ENCODE results near the gene SRGAP3. TPM values are rescaled to one million over a fixed set of nuclear protein-coding genes. Genes with fewer than 3 reads are reported as not detected.
"Not testable (repeated sequence)": the region's sequence is repeated elsewhere in the genome, so short reads cannot be mapped to it uniquely, and the experiment has no call there.

The SRGAP3 gene
- total and polyA plus RNA-seq, 2 donors (not counting 1 experiment from before 2014, with no cell fraction given) = 1.4 to 1.5 TPM

- Mint-ChIP-seq H3K27ac (no peak overlapping the region), H3K27me3 (peaks cover 46% of the 10 kb centered on the region), H3K4me1 (no peaks in the 10 kb centered on the region), H3K4me3 (no peak overlapping the region), H3K9me3 (ENCODE audit: insufficient read depth) (no peaks in the 10 kb centered on the region)
- H3K27ac ChIP-seq (ENCODE audit: low read length in 2 of 2) = no peak overlapping the region
- no peak overlapping the region for H3K9ac ChIP-seq (ENCODE audit: low read length)
- ChIA-PET CTCF (no interaction called here), POLR2A (no interaction called here)
- WGBS (ENCODE audit: insufficient coverage) = 70% methylated on average over 6 of the region's 6 CpGs
- H3K4me1 ChIP-seq (ENCODE audit: control insufficient read depth in 2 of 2, insufficient read depth in 2 of 2, low read length in 2 of 2) = no peaks in the 10 kb centered on the region
- H3K36me3 ChIP-seq (replicated peaks in 1 of 2; ENCODE audit: control extremely low read depth in 1 of 2, control insufficient read depth in 1 of 2, extremely low read depth in 1 of 2, insufficient read depth in 2 of 2, low read length in 1 of 2) = no peaks in the 10 kb centered on the region
- TF ChIP-seq CTCF (IDR thresholded peaks at IDR 0.05) = no peak
- TF ChIP-seq EZH2 (IDR thresholded peaks at IDR 0.05; ENCODE audit: borderline replicate concordance, insufficient read depth, low read depth, low read length, poor library complexity, severe bottlenecking) = no peak
- ATAC-seq (ENCODE audit: low read depth) (no peak), DNase-seq (no peak)
- H3K27me3 ChIP-seq (replicated peaks in 1 of 4; ENCODE audit: control extremely low read depth in 1 of 4, control insufficient read depth in 3 of 4, insufficient read depth in 4 of 4, low read length in 3 of 4) = peaks cover 0 to 4% (median 0%) of the 10 kb centered on the region in 4 experiments
- no peaks in the 10 kb centered on the region for H3K79me2 ChIP-seq (ENCODE audit: control insufficient read depth, insufficient read depth, low read length)
- no peak overlapping the region for H2AFZ ChIP-seq (ENCODE audit: insufficient read depth, low read depth, low read length, poor library complexity, severe bottlenecking)
- no peaks in the 10 kb centered on the region for H3K9me3 ChIP-seq (ENCODE audit: control extremely low read depth in 1 of 3, control insufficient read depth in 2 of 3, insufficient read depth in 1 of 3, low read length in 2 of 3)
- H3K4me2 ChIP-seq (replicated peaks; ENCODE audit: low read depth, low read length, poor library complexity, severe bottlenecking) = no peak overlapping the region
- H4K20me1 ChIP-seq (ENCODE audit: control insufficient read depth, insufficient read depth, low read length, poor library complexity, severe bottlenecking) = no peaks in the 10 kb centered on the region
- intact Hi-C loops (cut with micrococcal nuclease) = no loop called here
- H3K4me3 ChIP-seq (ENCODE audit: control extremely low read depth in 1 of 5, extremely low read depth in 1 of 5, insufficient read depth in 1 of 5, low read depth in 2 of 5, low read length in 4 of 5) = no peak overlapping the region
Measured at GRCh38 chr3:9291821-9292410, 42.5 kb upstream of the SRGAP3 start.

GRCh38 chr3:9290566-9290965 is 41.1 kb upstream of the SRGAP3 start:
- no peaks in the 10 kb centered on the region for H3K4me1 ChIP-seq (ENCODE audit: control insufficient read depth in 2 of 2, insufficient read depth in 2 of 2, low read length in 2 of 2)
- no peak for DNase-seq
- no peaks in the 10 kb centered on the region for H3K79me2 ChIP-seq (ENCODE audit: control insufficient read depth, insufficient read depth, low read length)
- peaks cover 0 to 4% (median 0%) of the 10 kb centered on the region in 4 experiments for H3K27me3 ChIP-seq (replicated peaks in 1 of 4; ENCODE audit: control extremely low read depth in 1 of 4, control insufficient read depth in 3 of 4, insufficient read depth in 4 of 4, low read length in 3 of 4)
- Mint-ChIP-seq H3K27ac (no peak overlapping the region), H3K9me3 (ENCODE audit: insufficient read depth) (no peaks in the 10 kb centered on the region), H3K4me1 (no peaks in the 10 kb centered on the region), H3K4me3 (no peak overlapping the region), H3K27me3 (peaks cover 42% of the 10 kb centered on the region)
- H3K4me3 ChIP-seq (ENCODE audit: control extremely low read depth in 1 of 5, extremely low read depth in 1 of 5, insufficient read depth in 1 of 5, low read depth in 2 of 5, low read length in 4 of 5) = no peak overlapping the region
- WGBS (ENCODE audit: insufficient coverage) = no CpG with 5 or more reads among the region's 2 CpGs
- H2AFZ ChIP-seq (ENCODE audit: insufficient read depth, low read depth, low read length, poor library complexity, severe bottlenecking) = no peak overlapping the region
- no peak for TF ChIP-seq EZH2 (IDR thresholded peaks at IDR 0.05; ENCODE audit: borderline replicate concordance, insufficient read depth, low read depth, low read length, poor library complexity, severe bottlenecking)
- TF ChIP-seq CTCF (IDR thresholded peaks at IDR 0.05) = no peak
- no peak overlapping the region for H3K9ac ChIP-seq (ENCODE audit: low read length)
- no peaks in the 10 kb centered on the region for H4K20me1 ChIP-seq (ENCODE audit: control insufficient read depth, insufficient read depth, low read length, poor library complexity, severe bottlenecking)
- ChIA-PET POLR2A (no interaction called here), CTCF (no interaction called here)
- no peaks in the 10 kb centered on the region for H3K9me3 ChIP-seq (ENCODE audit: control extremely low read depth in 1 of 3, control insufficient read depth in 2 of 3, insufficient read depth in 1 of 3, low read length in 2 of 3)
- no peak overlapping the region for H3K27ac ChIP-seq (ENCODE audit: low read length in 2 of 2)
- no peaks in the 10 kb centered on the region for H3K36me3 ChIP-seq (replicated peaks in 1 of 2; ENCODE audit: control extremely low read depth in 1 of 2, control insufficient read depth in 1 of 2, extremely low read depth in 1 of 2, insufficient read depth in 2 of 2, low read length in 1 of 2)
- intact Hi-C loops (cut with micrococcal nuclease) = no loop called here
- H3K4me2 ChIP-seq (replicated peaks; ENCODE audit: low read depth, low read length, poor library complexity, severe bottlenecking) = no peak overlapping the region
- no peak for ATAC-seq (ENCODE audit: low read depth)

- ATAC-seq (ENCODE audit: low read depth); DNase-seq; CTCF ChIA-PET; H3K4me3 ChIP-seq (ENCODE audit: control extremely low read depth in 1 of 5, extremely low read depth in 1 of 5, insufficient read depth in 1 of 5, low read depth in 2 of 5, low read length in 4 of 5); H3K27ac ChIP-seq (ENCODE audit: low read length in 2 of 2); H2AFZ ChIP-seq (ENCODE audit: insufficient read depth, low read depth, low read length, poor library complexity, severe bottlenecking); POLR2A ChIA-PET; H3K4me1 Mint-ChIP-seq; H3K27me3 Mint-ChIP-seq; H3K4me3 Mint-ChIP-seq; H3K9me3 ChIP-seq (ENCODE audit: control extremely low read depth in 1 of 3, control insufficient read depth in 2 of 3, insufficient read depth in 1 of 3, low read length in 2 of 3); H3K4me2 ChIP-seq (replicated peaks; ENCODE audit: low read depth, low read length, poor library complexity, severe bottlenecking); H3K4me1 ChIP-seq (ENCODE audit: control insufficient read depth in 2 of 2, insufficient read depth in 2 of 2, low read length in 2 of 2); H3K27me3 ChIP-seq (replicated peaks in 1 of 4; ENCODE audit: control extremely low read depth in 1 of 4, control insufficient read depth in 3 of 4, insufficient read depth in 4 of 4, low read length in 3 of 4); H3K9ac ChIP-seq (ENCODE audit: low read length); H4K20me1 ChIP-seq (ENCODE audit: control insufficient read depth, insufficient read depth, low read length, poor library complexity, severe bottlenecking); intact Hi-C loops (cut with micrococcal nuclease); H3K9me3 Mint-ChIP-seq (ENCODE audit: insufficient read depth); H3K79me2 ChIP-seq (ENCODE audit: control insufficient read depth, insufficient read depth, low read length); H3K27ac Mint-ChIP-seq; H3K36me3 ChIP-seq (replicated peaks in 1 of 2; ENCODE audit: control extremely low read depth in 1 of 2, control insufficient read depth in 1 of 2, extremely low read depth in 1 of 2, insufficient read depth in 2 of 2, low read length in 1 of 2): not testable (repeated sequence)
- WGBS (ENCODE audit: insufficient coverage) = 89% methylated on average over 5 of the region's 8 CpGs
Measured at GRCh38 chr3:9281533-9281932, 32.1 kb upstream of the SRGAP3 start.

Data from B cell (primary cell).